IMR-90 (cell line): Measurements from ENCODE around the gene LY6G6D.

Source experiments
- CTCF ChIP-seq: conservative IDR thresholded peaks from 2 replicates; pipeline ENCODE4 v1.5.1; 2012; ENCODE audit warnings: mild to moderate bottlenecking, low read depth, low read length, improper control_type of control experiment
- MAFK ChIP-seq: IDR thresholded peaks from 2 replicates; pipeline ENCODE4 v1.6.1; 2012; ENCODE audit warnings: low read depth, low read length, improper control_type of control experiment
- RCOR1 ChIP-seq: IDR thresholded peaks from 2 replicates; pipeline ENCODE4 v1.6.1; 2012; ENCODE audit warnings: mild to moderate bottlenecking, low read length, improper control_type of control experiment; ENCODE audit not compliant: insufficient replicate concordance
- RFX5 ChIP-seq: IDR thresholded peaks from 2 replicates; pipeline ENCODE4 v1.8.0; 2012; ENCODE audit warnings: low read depth, mild to moderate bottlenecking, low read length, moderate library complexity
- SMC3 ChIP-seq: fragments of 150-350 bp; IDR thresholded peaks from 2 replicates; pipeline ENCODE4 v1.6.1; 2016; ENCODE audit warnings: low read depth, mild to moderate bottlenecking, antibody characterized with exemption, low read length, moderate library complexity

GRCh38 chr6:31725502-31726350, 10.6 kb downstream of the LY6G6D start:
- TF ChIP-seq CTCF (no peak), RCOR1 (no peak), RFX5 (no peak), SMC3 (no peak), MAFK (no peak)
